A549 treated with AZD9567 at 1 μM for 4 hours (cell line): ENCODE results near the gene CTPS2. TPM values are rescaled to one million over a fixed set of nuclear protein-coding genes. Genes with fewer than 3 reads are reported as not detected.

ENCODE experiments used
- total RNA-seq: library from RNA; stranded (reverse); fragments of 200-300 nt; extraction: Qiagen RNA extraction; gene quantifications from 5 replicates; pipeline ENCODE4 v1.2.3, GENCODE V29; 2022; ENCODE audit not compliant: insufficient read depth

CTPS2 gene
- total RNA-seq = 8.3 to 10.3 TPM (median 9.2 TPM) in 5 replicates

GRCh38 chrX:16712548-16713155 lies at the start of gene CTPS2:
Gene CTPS2, minus strand, starts transcription at chrX:16712669. Its CDS starts 9,767 bp downstream, at chrX:16702902.

GRCh38 chrX:16719334-16720084 lies 7.0 kb upstream of the CTPS2 start, which contains the start of gene SYAP1:
Gene SYAP1, plus strand, starts transcription at chrX:16719612. Its CDS starts 113 bp downstream, at chrX:16719725.

GRCh38 chrX:16649858-16650257 lies 62.6 kb downstream of the CTPS2 start, which contains the start of gene S100G:
Gene S100G, plus strand, starts transcription at chrX:16650158. Its CDS starts 849 bp downstream, at chrX:16651007.

Other genes starting within 250 kb of the CTPS2 start
- gene S100G, start 62.5 kb downstream of the CTPS2 start, total RNA-seq = not detected in 5 replicates
- gene SYAP1, start 6.9 kb upstream of the CTPS2 start, total RNA-seq = 21.2 to 25.8 TPM (median 23.9 TPM) in 5 replicates
- gene TXLNG, start 73.8 kb upstream of the CTPS2 start, total RNA-seq = 14.2 to 21.9 TPM (median 15.8 TPM) in 5 replicates
- gene RBBP7, start 157.7 kb upstream of the CTPS2 start, total RNA-seq = 162 to 197 TPM (median 163 TPM) in 5 replicates
- 0.40 to 1.9 TPM (median 0.98 TPM) in 5 replicates for gene REPS2, start 234.0 kb upstream of the CTPS2 start, total RNA-seq